Loucy (cell line): ENCODE measurements around the gene PCSK4.

Experiments
- H2AFZ ChIP-seq: fragments of 200-600 bp; sonication (generic); 2 replicates; pipeline ENCODE4 v1.6.0; 2016; ENCODE audit warnings: antibody characterized with exemption, mild to moderate bottlenecking, low read length, moderate library complexity
- H3F3A ChIP-seq: fragments of 200-600 bp; 2 replicates; pipeline ENCODE4 v1.6.0; 2016; ENCODE audit warnings: antibody characterized with exemption, low read depth, mild to moderate bottlenecking
- H3K27me3 ChIP-seq: fragments of 200-600 bp; sonication (generic); 2 replicates; pipeline ENCODE4 v1.6.1; 2014; ENCODE audit warnings: low read length, mild to moderate bottlenecking; ENCODE audit not compliant: insufficient read depth, poor library complexity, severe bottlenecking
- H3K36me3 ChIP-seq: fragments of 200-600 bp; sonication (generic); 2 replicates; pipeline ENCODE4 v1.6.1; 2016; ENCODE audit warnings: low read length; ENCODE audit not compliant: insufficient read depth
- H3K4me1 ChIP-seq: fragments of 200-600 bp; sonication (generic); 2 replicates; pipeline ENCODE4 v1.5.1; 2014; ENCODE audit warnings: low read length, mild to moderate bottlenecking; ENCODE audit not compliant: insufficient read depth, poor library complexity, severe bottlenecking
- H3K4me2 ChIP-seq: fragments of 200-600 bp; sonication (generic); 2 replicates; pipeline ENCODE4 v1.6.0; 2014; ENCODE audit warnings: antibody characterized with exemption, low read length, low read depth, mild to moderate bottlenecking; ENCODE audit not compliant: poor library complexity, severe bottlenecking
- H3K4me3 ChIP-seq: fragments of 200-600 bp; sonication (generic); 2 replicates; pipeline ENCODE4 v1.5.1; 2014; ENCODE audit warnings: low read length, mild to moderate bottlenecking, mixed read lengths; ENCODE audit not compliant: poor library complexity, severe bottlenecking
- H3K79me2 ChIP-seq: fragments of 200-600 bp; sonication (generic); 2 replicates; pipeline ENCODE4 v1.6.1; 2014; ENCODE audit warnings: low read length; ENCODE audit not compliant: insufficient read depth
- H3K9ac ChIP-seq: fragments of 200-600 bp; sonication (generic); 2 replicates; pipeline ENCODE4 v1.6.0; 2014; ENCODE audit warnings: mild to moderate bottlenecking, low read depth, low read length, moderate library complexity; ENCODE audit not compliant: poor library complexity, severe bottlenecking
- H3K9me2 ChIP-seq: fragments of 200-600 bp; sonication (generic); replicated peaks from 2 replicates; pipeline ENCODE4 v1.6.1; 2016; ENCODE audit warnings: low read depth, low read length, mixed read lengths
- H3K9me3 ChIP-seq: fragments of 200-600 bp; sonication (generic); 2 replicates; pipeline ENCODE4 v1.6.1; 2014; ENCODE audit warnings: mild to moderate bottlenecking, antibody characterized with exemption, low read length, low read depth; ENCODE audit not compliant: insufficient read depth
- H4K20me1 ChIP-seq: fragments of 200-600 bp; sonication (generic); 2 replicates; pipeline ENCODE4 v1.6.0; 2014; ENCODE audit warnings: antibody characterized with exemption, low read length, mild to moderate bottlenecking; ENCODE audit not compliant: insufficient read depth, poor library complexity, severe bottlenecking
- EZH2phosphoT487 ChIP-seq: fragments of 200-600 bp; IDR thresholded peaks from 2 replicates; pipeline ENCODE4 v1.6.1; 2018; ENCODE audit warnings: antibody characterized with exemption, mild to moderate bottlenecking, moderate library complexity, borderline replicate concordance
- TF ChIP-seq, protein P1 (sequence below): fragments of 200-600 bp; sonication (generic); conservative IDR thresholded peaks from 2 replicates; pipeline ENCODE4 v1.5.1; 2014; ENCODE audit warnings: mild to moderate bottlenecking, antibody characterized with exemption, low read length

The PCSK4 gene

DNA sequence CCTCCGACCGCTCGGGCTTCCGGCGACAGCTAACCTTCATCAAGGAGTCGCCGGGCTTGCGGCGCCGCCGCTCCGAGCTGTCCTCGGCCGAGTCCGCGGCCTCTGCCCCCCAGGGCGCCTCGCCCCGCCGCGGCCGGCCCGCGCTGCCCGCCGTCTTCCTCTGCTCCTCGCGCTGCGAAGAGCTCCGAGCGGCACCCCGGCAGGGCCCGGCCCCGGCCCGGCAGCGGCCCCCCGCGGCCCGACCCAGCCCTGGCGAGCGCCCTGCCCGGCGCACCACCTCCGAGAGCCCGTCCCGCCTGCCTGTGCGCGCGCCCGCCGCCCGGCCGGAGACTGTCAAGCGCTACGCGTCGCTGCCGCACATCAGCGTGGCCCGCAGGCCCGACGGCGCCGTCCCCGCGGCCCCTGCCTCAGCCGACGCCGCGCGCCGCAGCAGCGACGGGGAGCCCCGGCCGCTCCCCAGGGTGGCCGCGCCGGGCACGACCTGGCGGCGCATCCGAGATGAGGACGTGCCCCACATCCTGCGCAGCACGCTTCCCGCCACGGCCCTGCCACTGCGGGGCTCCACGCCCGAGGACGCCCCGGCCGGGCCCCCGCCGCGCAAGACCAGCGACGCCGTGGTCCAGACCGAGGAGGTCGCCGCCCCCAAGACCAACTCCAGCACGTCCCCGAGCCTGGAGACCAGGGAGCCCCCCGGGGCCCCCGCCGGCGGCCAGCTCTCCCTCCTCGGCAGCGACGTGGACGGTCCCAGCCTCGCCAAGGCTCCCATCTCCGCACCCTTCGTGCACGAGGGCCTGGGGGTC, 20.7 kb downstream of the PCSK4 start:
- H4K20me1 ChIP-seq = peaks cover 14% of the 10 kb centered on the region
- TF ChIP-seq EZH2phosphoT487 = no peak
- TF ChIP-seq, protein P1, sequence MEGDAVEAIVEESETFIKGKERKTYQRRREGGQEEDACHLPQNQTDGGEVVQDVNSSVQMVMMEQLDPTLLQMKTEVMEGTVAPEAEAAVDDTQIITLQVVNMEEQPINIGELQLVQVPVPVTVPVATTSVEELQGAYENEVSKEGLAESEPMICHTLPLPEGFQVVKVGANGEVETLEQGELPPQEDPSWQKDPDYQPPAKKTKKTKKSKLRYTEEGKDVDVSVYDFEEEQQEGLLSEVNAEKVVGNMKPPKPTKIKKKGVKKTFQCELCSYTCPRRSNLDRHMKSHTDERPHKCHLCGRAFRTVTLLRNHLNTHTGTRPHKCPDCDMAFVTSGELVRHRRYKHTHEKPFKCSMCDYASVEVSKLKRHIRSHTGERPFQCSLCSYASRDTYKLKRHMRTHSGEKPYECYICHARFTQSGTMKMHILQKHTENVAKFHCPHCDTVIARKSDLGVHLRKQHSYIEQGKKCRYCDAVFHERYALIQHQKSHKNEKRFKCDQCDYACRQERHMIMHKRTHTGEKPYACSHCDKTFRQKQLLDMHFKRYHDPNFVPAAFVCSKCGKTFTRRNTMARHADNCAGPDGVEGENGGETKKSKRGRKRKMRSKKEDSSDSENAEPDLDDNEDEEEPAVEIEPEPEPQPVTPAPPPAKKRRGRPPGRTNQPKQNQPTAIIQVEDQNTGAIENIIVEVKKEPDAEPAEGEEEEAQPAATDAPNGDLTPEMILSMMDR = no peak
- no peaks in the 10 kb centered on the region for H3K36me3 ChIP-seq
- no peaks in the 10 kb centered on the region for H3F3A ChIP-seq
- H3K4me3 ChIP-seq = no peak overlapping the region
- no peaks in the 10 kb centered on the region for H3K4me1 ChIP-seq
- H3K27me3 ChIP-seq = no peaks in the 10 kb centered on the region
- no peak overlapping the region for H3K9ac ChIP-seq
- H3K9me3 ChIP-seq = no peaks in the 10 kb centered on the region
- no peak overlapping the region for H2AFZ ChIP-seq
- no peaks in the 10 kb centered on the region for H3K9me2 ChIP-seq
- H3K79me2 ChIP-seq = no peaks in the 10 kb centered on the region
- no peak overlapping the region for H3K4me2 ChIP-seq

DNA sequence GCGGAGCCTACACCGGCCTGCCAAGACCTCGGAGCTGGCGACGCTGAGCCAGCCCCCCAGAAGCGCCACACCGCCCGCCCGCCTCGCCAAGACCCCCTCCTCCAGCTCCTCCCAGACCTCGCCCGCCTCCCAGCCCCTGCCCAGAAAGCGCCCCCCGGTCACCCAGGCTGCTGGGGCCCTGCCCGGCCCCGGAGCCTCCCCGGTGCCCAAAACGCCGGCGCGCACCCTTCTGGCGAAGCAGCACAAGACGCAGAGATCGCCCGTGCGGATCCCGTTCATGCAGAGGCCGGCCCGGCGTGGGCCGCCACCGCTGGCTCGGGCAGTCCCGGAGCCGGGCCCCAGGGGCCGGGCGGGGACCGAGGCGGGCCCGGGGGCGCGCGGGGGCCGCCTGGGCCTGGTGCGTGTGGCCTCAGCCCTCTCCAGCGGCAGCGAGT, 21.3 kb downstream of the PCSK4 start:
- H3K9me3 ChIP-seq = no peaks in the 10 kb centered on the region
- no peak overlapping the region for H3K4me2 ChIP-seq
- TF ChIP-seq EZH2phosphoT487 = no peak
- TF ChIP-seq, protein P1 = no peak
- no peaks in the 10 kb centered on the region for H3K4me1 ChIP-seq
- no peaks in the 10 kb centered on the region for H3K9me2 ChIP-seq
- H3K79me2 ChIP-seq = no peaks in the 10 kb centered on the region
- peaks cover 14% of the 10 kb centered on the region for H4K20me1 ChIP-seq
- H3K4me3 ChIP-seq = no peak overlapping the region
- H3K36me3 ChIP-seq = no peaks in the 10 kb centered on the region
- no peak overlapping the region for H3K9ac ChIP-seq
- H2AFZ ChIP-seq = no peak overlapping the region
- no peaks in the 10 kb centered on the region for H3K27me3 ChIP-seq
- H3F3A ChIP-seq = no peaks in the 10 kb centered on the region

DNA sequence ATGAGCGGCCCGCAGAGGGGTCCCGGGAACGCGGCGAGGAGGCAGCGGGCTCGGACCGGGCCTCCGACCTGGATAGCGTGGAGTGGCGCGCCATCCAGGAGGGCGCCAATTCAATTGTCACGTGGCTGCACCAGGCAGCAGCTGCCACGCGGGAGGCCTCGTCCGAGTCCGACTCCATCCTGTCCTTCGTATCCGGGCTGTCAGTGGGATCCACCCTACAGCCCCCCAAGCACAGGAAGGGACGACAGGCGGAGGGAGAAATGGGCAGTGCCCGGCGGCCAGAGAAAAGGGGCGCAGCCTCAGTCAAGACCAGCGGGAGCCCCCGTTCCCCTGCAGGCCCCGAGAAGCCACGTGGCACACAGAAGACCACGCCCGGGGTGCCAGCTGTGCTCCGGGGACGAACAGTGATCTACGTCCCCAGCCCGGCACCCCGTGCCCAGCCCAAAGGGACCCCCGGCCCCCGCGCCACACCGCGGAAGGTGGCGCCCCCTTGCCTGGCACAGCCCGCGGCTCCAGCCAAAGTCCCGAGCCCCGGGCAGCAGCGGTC, 21.8 kb downstream of the PCSK4 start:
- TF ChIP-seq, protein P1 = no peak
- TF ChIP-seq EZH2phosphoT487 = no peak
- Histone ChIP-seq H4K20me1 (peaks cover 14% of the 10 kb centered on the region), H3K79me2 (no peaks in the 10 kb centered on the region), H3F3A (no peaks in the 10 kb centered on the region), H3K4me2 (no peak overlapping the region), H3K27me3 (no peaks in the 10 kb centered on the region), H3K9me3 (no peaks in the 10 kb centered on the region), H3K9ac (no peak overlapping the region), H2AFZ (no peak overlapping the region), H3K9me2 (no peaks in the 10 kb centered on the region), H3K4me1 (no peaks in the 10 kb centered on the region), H3K4me3 (no peak overlapping the region), H3K36me3 (no peaks in the 10 kb centered on the region)
